NCI-H1436 treated with DMSO at 0.1 percent for 48 hours (cell line): ENCODE results near the gene DAO.
"Not testable (repeated sequence)": the region's sequence is repeated elsewhere in the genome, so short reads cannot be mapped to it uniquely, and the experiment has no call there.

Source experiments
- DNase-seq: peaks from one replicate; lab custom pipeline; 2025; lab: John Stamatoyannopoulos, UW

DAO gene

GRCh38 chr12:108850854-108851573 lies 28.9 kb upstream of the DAO start:
- no peak for DNase-seq

GRCh38 chr12:108852674-108853309 lies 27.1 kb upstream of the DAO start:
- no peak for DNase-seq

DNA sequence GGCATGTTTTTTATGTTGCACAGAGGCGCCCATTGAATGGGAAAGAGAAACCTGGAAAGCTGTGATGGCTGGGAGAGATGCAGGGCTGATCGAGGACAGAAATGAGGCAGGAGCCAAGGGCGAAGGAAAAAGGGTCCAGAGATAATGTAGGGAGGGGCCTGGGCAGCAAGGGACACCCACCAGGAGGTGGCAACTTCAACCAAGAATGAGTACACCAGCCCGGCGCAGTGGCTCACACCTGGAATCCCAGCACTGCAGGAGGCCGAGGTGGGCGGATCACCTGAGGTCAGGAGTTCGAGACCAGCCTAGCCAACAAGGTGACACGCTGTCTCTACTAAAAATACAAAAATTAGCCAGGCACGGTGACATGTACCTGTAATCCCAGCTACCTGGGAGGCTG lies 26.5 kb upstream of the DAO start:
- no peak for DNase-seq

GRCh38 chr12:108853981-108854446 lies 25.9 kb upstream of the DAO start:
- DNase-seq, result no peak

- no peak for DNase-seq
Observed at GRCh38 chr12:108854451-108855283, 25.2 kb upstream of the DAO start.

DNA sequence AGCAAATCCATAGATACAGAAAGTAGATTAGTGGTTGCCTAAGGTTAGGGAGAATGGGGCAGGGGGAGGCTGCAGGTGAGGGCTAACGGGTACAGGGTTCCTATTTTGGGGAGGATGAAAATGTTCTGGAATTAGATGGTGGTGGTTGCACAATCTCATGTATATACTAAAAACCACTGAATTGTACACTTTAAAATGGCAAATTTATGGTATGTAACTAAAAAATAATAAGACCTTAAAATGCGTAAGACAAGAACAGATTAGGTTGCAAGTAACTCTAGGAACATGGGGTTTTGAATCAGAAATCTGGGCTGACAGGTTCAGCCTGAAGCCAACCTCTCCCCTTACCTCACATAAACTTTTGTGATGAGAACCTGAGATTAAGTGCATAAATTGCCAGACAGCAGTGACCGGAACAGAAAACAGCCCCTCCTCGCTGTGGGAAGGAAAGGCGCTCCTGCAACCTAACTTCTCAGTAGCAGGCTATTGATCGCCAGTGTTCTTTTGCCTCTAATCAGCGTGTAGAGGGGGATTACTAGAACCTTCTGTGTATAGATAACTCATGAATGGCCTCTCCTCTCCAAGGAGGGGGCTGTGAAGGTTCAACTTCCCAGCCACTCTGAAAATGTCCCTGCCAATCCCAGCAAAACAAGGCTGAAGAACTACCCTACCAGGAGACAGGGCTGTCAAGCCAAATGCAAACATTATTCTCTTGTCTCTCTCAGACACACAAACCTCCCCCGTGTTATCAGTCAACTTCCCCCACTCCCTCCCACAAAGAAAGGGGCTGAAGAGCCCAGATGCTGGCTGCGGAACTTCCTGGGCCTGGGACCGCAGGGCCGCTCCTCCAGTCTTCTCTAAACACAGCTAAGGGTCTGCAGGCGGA lies 24.4 kb upstream of the DAO start:
- DNase-seq, result no peak

DNA sequence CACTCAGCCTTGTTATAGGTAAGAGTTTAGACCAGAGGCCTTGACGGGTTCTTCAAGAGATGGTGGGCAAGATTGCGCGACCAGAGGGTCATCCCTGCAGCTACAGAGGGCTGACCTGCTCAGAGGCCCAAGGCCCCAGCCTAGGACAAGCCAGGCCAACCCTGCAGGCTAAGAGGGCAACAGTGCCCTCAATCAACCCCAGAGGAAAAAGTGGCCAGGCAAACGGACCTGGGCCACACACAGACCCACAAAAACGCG lies 23.8 kb upstream of the DAO start:
- no peak for DNase-seq

DNA sequence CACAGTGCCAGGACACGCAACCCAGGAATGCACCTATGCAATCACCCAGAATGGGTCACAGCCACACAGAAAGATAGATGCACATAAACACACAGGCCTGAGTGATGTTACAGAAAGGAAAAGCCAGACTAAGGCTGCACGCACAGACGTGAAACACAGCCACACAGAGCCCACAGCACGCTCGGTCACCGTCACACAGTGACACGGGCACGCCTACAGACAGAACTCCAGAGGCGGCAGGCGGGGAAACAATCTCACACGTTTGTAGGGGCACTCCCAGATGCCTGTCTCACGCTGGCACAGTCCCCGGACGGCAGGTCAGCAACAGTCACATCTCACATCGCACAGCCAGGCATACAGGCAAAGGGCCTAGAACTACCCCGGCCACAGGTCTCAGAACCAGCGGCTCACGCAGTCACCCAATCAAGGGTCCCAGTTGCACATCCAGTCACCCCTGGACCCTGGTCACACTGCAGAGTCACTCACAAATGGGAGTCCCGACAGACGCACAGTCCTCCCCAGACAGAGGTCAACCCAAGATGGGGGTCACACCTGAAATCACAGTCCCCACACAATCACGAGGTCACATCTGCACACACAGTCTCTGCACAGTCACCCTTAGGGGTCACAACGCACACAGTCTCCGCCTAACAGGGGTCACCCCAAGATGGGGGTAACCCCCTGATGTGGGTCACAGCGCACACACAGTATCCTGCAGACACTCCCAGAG lies 23.3 kb upstream of the DAO start:
- no peak for DNase-seq

DNA sequence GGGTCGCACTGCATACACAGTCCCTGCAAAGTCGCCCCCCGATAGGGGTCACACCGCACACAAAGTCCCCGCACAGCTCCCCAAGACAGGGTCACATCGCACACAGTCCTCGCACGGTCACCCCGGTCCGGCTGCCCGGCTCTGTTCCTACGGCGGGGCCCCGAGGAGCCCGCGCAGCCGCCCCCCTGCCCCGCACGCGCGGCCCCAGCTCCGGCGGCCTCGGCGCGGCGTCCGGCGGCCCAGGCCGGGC lies 22.8 kb upstream of the DAO start:
- DNase-seq, result no peak

DNA sequence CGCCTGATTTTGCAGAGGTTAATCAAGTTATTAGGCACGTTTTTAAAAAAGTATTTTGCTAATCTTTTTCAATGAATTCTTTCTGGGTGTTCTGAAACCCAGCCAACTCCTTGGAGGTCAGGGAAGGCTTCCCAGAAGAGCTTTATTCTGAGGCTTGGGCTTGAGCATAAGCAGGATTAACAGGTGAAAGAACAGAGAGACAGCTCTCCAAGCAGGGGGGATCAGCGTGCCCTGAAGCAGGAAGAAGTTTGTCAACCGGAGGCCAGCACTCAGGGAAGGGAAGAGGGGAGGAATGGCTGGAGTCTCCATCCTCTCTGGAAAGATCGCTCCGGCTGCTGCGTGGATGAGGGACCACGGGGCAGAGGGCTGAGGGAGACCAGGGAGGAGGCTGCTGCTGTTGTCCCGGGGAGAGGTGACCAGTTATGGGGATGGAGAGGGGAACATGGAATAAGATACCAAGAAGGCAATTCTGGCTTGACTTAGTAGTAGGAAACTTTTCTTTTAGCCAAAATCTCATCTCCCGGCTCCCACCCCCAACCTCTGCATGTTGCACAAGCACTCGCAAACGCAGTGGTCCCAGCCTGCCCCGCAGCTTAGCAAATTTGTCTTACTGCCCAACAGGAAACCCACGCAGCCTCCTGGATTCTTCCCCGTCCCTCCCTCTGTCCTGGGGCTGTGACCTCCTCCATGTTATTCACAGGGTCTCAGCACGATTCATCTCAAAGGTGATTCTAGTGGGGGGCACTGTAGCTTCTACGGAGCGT lies 21.4 kb upstream of the DAO start:
- no peak for DNase-seq

GRCh38 chr12:108859141-108859922 lies 20.6 kb upstream of the DAO start:
- not testable (repeated sequence) for DNase-seq

DNA sequence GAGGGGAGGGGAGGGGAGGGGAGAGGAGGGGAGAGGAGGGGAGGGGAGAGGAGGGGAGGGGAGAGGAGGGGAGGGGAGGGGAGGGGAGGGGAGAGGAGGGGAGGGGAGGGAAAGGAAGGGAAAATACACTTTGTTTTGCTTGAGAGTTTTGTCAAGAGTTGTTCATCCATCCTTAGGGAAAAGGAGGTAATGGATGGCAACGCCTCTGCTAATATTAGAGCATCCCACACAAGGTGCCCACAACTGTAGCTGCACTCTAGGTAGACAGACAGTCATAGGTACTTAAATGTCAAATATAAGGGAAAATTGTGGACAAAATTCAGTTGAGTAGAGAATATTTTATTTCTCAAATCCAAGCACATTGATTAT lies 20.0 kb upstream of the DAO start:
- DNase-seq, result no peak

- no peak for DNase-seq
Observed at GRCh38 chr12:108860443-108860842, 19.4 kb upstream of the DAO start.

- no peak for DNase-seq
Observed at GRCh38 chr12:108861878-108862587, 17.9 kb upstream of the DAO start.

GRCh38 chr12:108862588-108862959 lies 17.3 kb upstream of the DAO start:
- DNase-seq, result no peak

GRCh38 chr12:108865169-108865568 lies 14.7 kb upstream of the DAO start:
- no peak for DNase-seq

DNA sequence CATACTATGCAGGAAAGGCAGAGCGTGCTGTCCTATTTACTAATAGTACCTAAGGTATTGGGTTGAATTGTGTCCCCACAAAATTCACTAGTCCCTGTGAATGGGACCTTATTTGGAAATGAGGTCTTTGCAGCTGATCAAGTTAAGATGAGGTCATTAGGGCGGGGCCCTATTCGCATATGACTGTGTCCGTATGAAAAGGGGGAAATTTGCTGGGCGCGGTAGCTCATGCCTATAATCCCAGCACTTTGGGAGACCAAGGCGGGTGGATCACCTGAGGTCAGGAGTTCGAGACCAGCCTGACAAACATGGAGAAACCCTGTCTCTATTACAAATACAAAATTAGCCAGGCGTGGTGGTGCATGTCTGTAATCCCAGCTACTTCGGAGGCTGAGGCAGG lies 13.8 kb upstream of the DAO start:
- DNase-seq, result not testable (repeated sequence)

DNA sequence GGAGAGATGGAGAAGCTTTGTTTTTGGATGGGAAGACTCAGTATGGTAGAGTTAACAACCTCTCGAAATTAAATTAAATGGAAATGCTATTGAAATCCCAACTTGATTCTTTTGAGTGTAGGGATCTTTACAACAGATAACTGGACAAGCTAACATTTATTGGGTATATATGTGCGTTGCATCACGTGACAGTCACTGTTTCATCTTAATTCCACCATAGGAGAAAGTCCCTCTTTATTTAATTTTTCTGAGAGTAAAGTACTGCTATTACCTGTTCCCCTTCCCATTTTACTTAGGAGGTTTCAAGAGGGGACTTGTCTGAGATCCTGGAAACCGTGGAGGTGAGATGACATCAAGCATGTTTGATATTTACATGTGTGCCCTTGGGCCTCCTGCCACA lies 11.1 kb upstream of the DAO start:
- DNase-seq, result no peak

DNA sequence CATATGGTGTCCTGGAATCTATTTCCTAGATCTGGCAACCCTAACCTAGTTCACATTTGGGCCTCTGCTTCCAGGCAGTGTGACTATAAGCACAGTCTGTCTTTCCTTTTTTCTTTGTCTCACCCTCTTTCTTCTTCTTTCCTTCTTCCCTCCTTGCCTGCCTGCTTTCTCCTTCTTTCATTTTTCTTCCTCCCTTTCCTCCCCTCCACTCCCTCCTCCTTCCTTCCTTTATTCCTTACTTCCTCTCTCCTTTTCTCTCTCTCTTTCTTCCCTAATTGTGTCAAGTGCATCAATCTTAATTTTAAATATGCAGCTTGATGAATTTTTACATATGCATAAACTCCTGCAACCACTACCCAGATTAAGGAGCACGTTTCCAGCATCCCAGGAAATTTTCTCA lies 4.6 kb upstream of the DAO start:
- DNase-seq, result no peak
